AG04450 (cell line): ENCODE results near the gene PPP1R13L. TPM values are rescaled to one million over a fixed set of nuclear protein-coding genes. Genes with fewer than 3 reads are reported as not detected.
A peak's percentile ranks its signal among the peaks of the same experiment; 100 is the strongest.

Source experiments
- CTCF ChIA-PET: fragments of 300-600, 350-600 bp; formaldehyde crosslinking; extraction: SDS; loops from one replicate; lab custom pipeline; 2022; ENCODE audit warnings: antibody characterized with exemption, inconsistent platforms; lab: Charles Lee
- POLR2A ChIA-PET: fragments of 350-600 bp; formaldehyde crosslinking; extraction: SDS; loops from one replicate; lab custom pipeline; 2021; ENCODE audit warnings: antibody characterized with exemption, inconsistent platforms; lab: Yijun Ruan, JAX
- DNase-seq: peaks from one replicate; pipeline ENCODE4 v3.0.0-alpha.2; 2011; ENCODE audit warnings: low read depth, low spot score
- H3K27ac ChIP-seq: one replicate; pipeline ENCODE4 v1.5.1; 2012; ENCODE audit warnings: low read depth, low read length, control low read depth
- H3K27me3 ChIP-seq: one replicate; pipeline ENCODE4 v1.6.0; 2012; ENCODE audit warnings: low read length; ENCODE audit not compliant: control insufficient read depth, insufficient read depth
- H3K4me3 ChIP-seq: 2 replicates; pipeline ENCODE4 v1.5.1; 2011; ENCODE audit warnings: mild to moderate bottlenecking, low read depth, low read length, control low read depth
- H3K9me3 ChIP-seq: 2 replicates; pipeline ENCODE4 v1.5.1; 2012; ENCODE audit warnings: low read length; ENCODE audit not compliant: control insufficient read depth, insufficient read depth
- polyA plus RNA-seq: library from polyadenylated mRNA; depleted of rRNA; stranded (reverse); fragments of >200 nt; gene quantifications from 2 replicates; pipeline ENCODE4 v1.2.3, GENCODE V29; 2011
- TF ChIP-seq, protein P1 (sequence below): IDR thresholded peaks from 2 replicates; pipeline ENCODE4 v1.5.1; 2011; ENCODE audit warnings: low read depth, low read length, control low read depth, inconsistent platforms

The PPP1R13L gene
- polyA plus RNA-seq, 1 experiment = 2.4 TPM

DNA sequence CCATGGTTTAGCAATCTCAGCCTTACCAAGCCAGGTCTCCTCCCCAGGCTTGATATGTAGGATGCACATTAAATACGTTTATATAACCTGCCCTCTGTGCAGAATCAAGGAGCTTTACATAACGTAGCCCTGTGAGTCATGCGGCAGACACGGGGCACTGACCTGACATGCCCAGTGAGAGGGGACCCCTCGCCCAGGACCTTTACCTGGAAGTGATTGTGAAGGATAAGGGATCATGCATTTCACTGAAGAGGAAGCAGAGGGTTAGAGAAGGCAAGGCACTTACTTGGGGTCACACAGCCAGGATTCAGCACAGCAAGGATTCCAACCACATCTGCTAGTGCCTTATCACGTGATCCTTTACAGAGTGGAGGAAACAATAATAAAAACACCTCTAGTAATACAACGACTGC is 44.0 kb upstream of the PPP1R13L start:
- Histone ChIP-seq H3K9me3 (no peaks in the 10 kb centered on the region; the same call in 1 of the 2 replicates), H3K27ac (peak overlapping the region; percentile 31), H3K27me3 (no peaks in the 10 kb centered on the region), H3K4me3 (no peak overlapping the region)
- ChIA-PET CTCF (interaction anchor here (1.9 to 2.5 kb wide), 2 partner anchors 9 to 30 kb away, joined by 9 to 15 read pairs; no protein-coding TSS in a partner anchor), POLR2A (interaction anchor here (1.3 to 1.6 kb wide), 2 partner anchors 10 to 19 kb away, joined by 3 read pairs; no protein-coding TSS in a partner anchor)
- TF ChIP-seq, protein P1, sequence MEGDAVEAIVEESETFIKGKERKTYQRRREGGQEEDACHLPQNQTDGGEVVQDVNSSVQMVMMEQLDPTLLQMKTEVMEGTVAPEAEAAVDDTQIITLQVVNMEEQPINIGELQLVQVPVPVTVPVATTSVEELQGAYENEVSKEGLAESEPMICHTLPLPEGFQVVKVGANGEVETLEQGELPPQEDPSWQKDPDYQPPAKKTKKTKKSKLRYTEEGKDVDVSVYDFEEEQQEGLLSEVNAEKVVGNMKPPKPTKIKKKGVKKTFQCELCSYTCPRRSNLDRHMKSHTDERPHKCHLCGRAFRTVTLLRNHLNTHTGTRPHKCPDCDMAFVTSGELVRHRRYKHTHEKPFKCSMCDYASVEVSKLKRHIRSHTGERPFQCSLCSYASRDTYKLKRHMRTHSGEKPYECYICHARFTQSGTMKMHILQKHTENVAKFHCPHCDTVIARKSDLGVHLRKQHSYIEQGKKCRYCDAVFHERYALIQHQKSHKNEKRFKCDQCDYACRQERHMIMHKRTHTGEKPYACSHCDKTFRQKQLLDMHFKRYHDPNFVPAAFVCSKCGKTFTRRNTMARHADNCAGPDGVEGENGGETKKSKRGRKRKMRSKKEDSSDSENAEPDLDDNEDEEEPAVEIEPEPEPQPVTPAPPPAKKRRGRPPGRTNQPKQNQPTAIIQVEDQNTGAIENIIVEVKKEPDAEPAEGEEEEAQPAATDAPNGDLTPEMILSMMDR = no peak
- no peak for DNase-seq

DNA sequence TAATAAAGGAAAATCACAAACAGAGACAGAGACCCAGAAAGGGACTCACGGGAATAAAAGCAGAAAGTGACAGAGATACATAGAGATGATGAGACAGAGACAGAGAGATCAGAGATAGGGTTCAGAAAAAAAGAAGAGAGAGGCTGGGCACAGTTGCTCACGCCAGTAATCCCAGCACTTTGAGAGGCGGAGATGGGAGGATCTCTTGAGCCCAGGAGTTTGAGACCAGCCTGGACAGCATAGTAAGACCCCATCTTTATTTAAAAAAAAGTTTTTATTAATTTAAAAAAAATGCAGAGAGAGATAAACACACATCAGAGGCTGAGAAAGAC is 43.5 kb upstream of the PPP1R13L start:
- TF ChIP-seq, protein P1 = no peak
- Histone ChIP-seq H3K4me3 (no peak overlapping the region), H3K27me3 (no peaks in the 10 kb centered on the region), H3K27ac (no peak overlapping the region), H3K9me3 (no peaks in the 10 kb centered on the region; the same call in 1 of the 2 replicates)
- no peak for DNase-seq
- ChIA-PET CTCF (interaction anchor here (1.9 to 2.5 kb wide), 3 partner anchors 9 to 37 kb away, joined by 5 to 15 read pairs (median 9); no protein-coding TSS in a partner anchor), POLR2A (interaction anchor here (0.6 to 1.3 kb wide), 2 partner anchors 19 to 29 kb away, joined by 3 to 4 read pairs; no protein-coding TSS in a partner anchor)

GRCh38 chr19:45446944-45447343 is 42.1 kb upstream of the PPP1R13L start:
- CTCF ChIA-PET = interaction anchor here (0.5 to 2.2 kb wide), 4 partner anchors 20 to 268 kb away, joined by 3 to 5 read pairs (median 4); no protein-coding TSS in a partner anchor
- no peak overlapping the region for H3K27ac ChIP-seq
- POLR2A ChIA-PET = no interaction called here

DNA sequence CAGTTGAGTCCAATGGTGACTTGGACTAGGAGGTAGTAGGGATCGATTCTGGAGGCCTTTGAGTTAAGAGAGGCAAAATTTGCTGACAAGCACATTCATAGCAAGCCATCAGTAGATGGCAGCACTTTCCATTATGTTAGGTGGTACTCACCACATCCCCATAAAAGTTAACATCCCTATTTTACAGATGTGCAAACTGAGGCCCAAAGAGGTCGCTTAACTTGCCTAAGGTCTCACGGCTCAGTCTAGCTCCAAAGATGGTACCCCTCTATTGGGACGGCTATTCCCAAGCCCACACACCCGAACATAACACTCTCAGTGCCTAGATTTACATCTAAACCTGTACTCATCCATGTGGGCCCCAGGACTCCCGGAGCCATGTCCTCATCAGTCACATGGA is 41.4 kb upstream of the PPP1R13L start:
- no peaks in the 10 kb centered on the region; the same call in 1 of the 2 replicates for H3K9me3 ChIP-seq
- no peak overlapping the region for H3K4me3 ChIP-seq
- POLR2A ChIA-PET = no interaction called here
- no peak for DNase-seq
- CTCF ChIA-PET = interaction anchor here (0.5 to 2.2 kb wide), 5 partner anchors 21 to 269 kb away, joined by 3 to 8 read pairs (median 4); no protein-coding TSS in a partner anchor
- no peaks in the 10 kb centered on the region for H3K27me3 ChIP-seq
- no peak overlapping the region for H3K27ac ChIP-seq
- TF ChIP-seq, protein P1 = peak; percentile 41

More at GRCh38 chr19:45446944-45447343, 42.1 kb upstream of the PPP1R13L start:
- Histone ChIP-seq H3K4me3 (no peak overlapping the region), H3K27me3 (no peaks in the 10 kb centered on the region), H3K9me3 (no peaks in the 10 kb centered on the region; the same call in 1 of the 2 replicates)
- DNase-seq = no peak
- TF ChIP-seq, protein P1 = no peak

DNA sequence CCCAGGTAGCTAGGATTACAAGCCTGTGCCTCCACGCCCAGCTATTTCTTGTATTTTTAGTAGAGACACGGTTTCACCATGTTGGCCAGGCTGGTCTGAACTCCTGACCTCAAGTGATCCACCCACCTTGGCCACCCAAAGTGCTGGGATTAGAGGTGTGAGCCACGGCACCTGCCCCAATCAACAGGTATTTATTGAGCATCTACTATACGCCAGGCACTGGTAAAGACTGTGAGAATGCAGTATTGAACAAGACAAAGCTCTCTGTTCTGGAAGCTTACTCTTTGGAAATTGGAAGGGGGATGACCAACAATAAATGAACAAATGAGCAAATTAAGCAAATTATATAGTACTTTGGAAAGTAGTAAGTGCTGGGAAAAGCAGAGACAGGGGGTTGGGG is 40.3 kb upstream of the PPP1R13L start:
- CTCF ChIA-PET = interaction anchor here (0.7 to 1.9 kb wide), 3 partner anchors 34 to 245 kb away, joined by 3 to 8 read pairs (median 7); no protein-coding TSS in a partner anchor
- H3K4me3 ChIP-seq = no peak overlapping the region
- H3K27ac ChIP-seq = no peak overlapping the region
- TF ChIP-seq, protein P1 = no peak
- DNase-seq = no peak
- H3K27me3 ChIP-seq = no peaks in the 10 kb centered on the region
- POLR2A ChIA-PET = no interaction called here
- no peaks in the 10 kb centered on the region for H3K9me3 ChIP-seq
